Measurements from ENCODE around the gene MTX2.

Gene MTX2

GRCh38 chr2:176269319-176270099, at the start of gene MTX2:
TSS of gene MTX2 (plus strand) at chr2:176269442. CDS start at chr2:176269630, 188 bp downstream.
- peak; percentile 11 for TF ChIP-seq CTCF (IDR thresholded peaks at IDR 0.05; ENCODE audit: insufficient read depth, low read depth, low read length, missing control alignments)
- peak; percentile 77 for DNase-seq (ENCODE audit: low read depth)
- peak within 1 kb of the TSS; percentile 96 for H3K4me3 ChIP-seq (ENCODE audit: low read length)

GRCh38 chr2:176227874-176228273, 41.4 kb upstream of the MTX2 start:
- DNase-seq (ENCODE audit: low read depth), result no peak
- TF ChIP-seq CTCF (IDR thresholded peaks at IDR 0.05; ENCODE audit: insufficient read depth, low read depth, low read length, missing control alignments), result no peak
- no peak overlapping the region for H3K4me3 ChIP-seq (ENCODE audit: low read length)

DNA sequence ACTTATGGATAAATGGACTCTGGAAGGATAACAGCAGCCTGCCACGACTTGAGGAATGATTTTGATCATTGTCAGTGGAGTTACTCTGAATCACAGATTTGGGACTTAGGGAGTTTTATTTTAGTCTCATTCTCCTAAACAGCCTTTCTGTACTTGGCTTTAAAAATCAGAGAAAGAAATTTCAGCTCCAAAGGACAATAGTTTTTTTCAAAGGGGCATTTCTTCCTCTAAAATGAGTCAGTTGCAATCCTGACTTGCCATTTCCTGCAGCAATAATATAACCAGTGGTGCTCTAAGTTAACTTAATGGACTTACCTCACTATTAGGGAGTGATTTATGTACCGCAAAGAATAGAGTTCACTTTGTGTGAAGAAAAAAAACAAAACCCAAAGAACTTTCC, 35.1 kb upstream of the MTX2 start:
- no peak overlapping the region for H3K4me3 ChIP-seq (ENCODE audit: low read length)
- DNase-seq (ENCODE audit: low read depth), result no peak
- TF ChIP-seq CTCF (IDR thresholded peaks at IDR 0.05; ENCODE audit: insufficient read depth, low read depth, low read length, missing control alignments), result no peak

DNA sequence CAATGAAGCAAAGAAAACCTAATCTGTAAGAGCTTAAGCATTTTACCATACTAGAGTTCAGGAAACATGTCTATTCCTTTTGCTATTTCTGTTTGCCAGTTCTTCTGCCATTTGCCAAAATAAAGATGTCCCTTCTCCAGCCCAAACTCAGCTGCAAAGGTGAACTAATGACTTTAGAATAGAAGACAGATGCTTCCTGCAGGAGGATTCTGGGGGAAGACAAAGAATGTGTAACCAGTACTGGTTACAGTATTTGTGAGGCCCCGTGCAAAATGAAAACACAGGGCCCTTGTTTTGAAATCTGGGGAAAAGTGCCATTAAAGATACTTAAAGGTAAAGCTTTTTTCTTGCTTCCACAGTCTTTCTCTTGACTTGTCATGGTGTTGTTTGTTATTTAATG, 34.3 kb upstream of the MTX2 start:
- DNase-seq (ENCODE audit: low read depth), result no peak
- TF ChIP-seq CTCF (IDR thresholded peaks at IDR 0.05; ENCODE audit: insufficient read depth, low read depth, low read length, missing control alignments), result no peak
- no peak overlapping the region for H3K4me3 ChIP-seq (ENCODE audit: low read length)

DNA sequence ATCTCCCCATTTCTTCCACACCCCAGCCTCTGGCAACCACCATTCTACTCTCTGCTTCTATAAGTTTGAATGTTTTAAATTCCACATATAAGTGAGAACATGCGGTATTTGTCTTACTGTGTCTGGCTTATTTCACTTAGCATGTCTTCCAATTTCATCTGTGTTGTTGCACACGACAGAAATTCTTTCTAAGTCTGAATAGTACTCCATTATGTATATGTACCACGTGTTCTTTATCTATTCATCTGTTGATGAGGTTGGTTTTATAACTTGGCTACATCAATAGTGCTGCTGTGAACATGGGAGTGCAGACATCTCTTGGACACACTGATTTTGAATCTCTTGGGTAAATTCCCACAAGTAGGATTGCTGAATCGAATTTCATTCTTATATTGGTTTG, 31.8 kb upstream of the MTX2 start:
- TF ChIP-seq CTCF (IDR thresholded peaks at IDR 0.05; ENCODE audit: insufficient read depth, low read depth, low read length, missing control alignments), result no peak
- DNase-seq (ENCODE audit: low read depth), result no peak
- H3K4me3 ChIP-seq (ENCODE audit: low read length), result no peak overlapping the region

- no peak for DNase-seq (ENCODE audit: low read depth)
- no peak for TF ChIP-seq CTCF (IDR thresholded peaks at IDR 0.05; ENCODE audit: insufficient read depth, low read depth, low read length, missing control alignments)
- no peak overlapping the region for H3K4me3 ChIP-seq (ENCODE audit: low read length)
These were observed 30.2 kb upstream of the MTX2 start for GRCh38 chr2:176239031-176239430.

GRCh38 chr2:176240301-176240700, 28.9 kb upstream of the MTX2 start:
- no peak overlapping the region for H3K4me3 ChIP-seq (ENCODE audit: low read length)
- no peak for TF ChIP-seq CTCF (IDR thresholded peaks at IDR 0.05; ENCODE audit: insufficient read depth, low read depth, low read length, missing control alignments)
- no peak for DNase-seq (ENCODE audit: low read depth)
